GM21786 (cell line): ENCODE measurements around the gene PAX4.

Source experiments
- ATAC-seq: cut with Tn5 transposase; IDR thresholded peaks from one replicate; pipeline ENCODE4 v1.9.1; 2021; ENCODE audit not compliant: unreplicated experiment

PAX4 gene, protein sequence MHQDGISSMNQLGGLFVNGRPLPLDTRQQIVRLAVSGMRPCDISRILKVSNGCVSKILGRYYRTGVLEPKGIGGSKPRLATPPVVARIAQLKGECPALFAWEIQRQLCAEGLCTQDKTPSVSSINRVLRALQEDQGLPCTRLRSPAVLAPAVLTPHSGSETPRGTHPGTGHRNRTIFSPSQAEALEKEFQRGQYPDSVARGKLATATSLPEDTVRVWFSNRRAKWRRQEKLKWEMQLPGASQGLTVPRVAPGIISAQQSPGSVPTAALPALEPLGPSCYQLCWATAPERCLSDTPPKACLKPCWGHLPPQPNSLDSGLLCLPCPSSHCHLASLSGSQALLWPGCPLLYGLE

DNA sequence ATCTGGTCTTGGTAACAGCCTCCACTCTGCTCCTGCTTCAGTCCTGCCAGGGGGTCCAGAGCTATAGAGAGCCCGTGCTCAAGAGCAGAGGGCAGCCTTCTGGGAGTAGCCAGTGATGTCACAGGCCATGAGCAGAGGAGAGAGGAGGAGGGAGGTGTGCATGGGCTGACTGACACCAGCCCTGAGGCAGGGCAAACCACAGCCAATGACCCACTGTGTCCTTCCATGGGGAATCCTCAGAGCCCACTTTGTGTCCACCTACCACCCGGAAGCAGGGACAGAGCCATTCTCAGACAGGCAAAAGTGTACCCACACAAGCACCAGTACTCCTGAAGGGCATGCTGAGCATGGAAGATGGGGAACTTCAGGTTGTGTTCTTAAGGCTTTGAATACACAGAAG lies at the start of gene PAX4:
PAX4 (minus strand) TSS at position 101 of the 400 bp plus-strand sequence. CDS start 2,214 bp downstream, outside the sequence.
- no peak for ATAC-seq

DNA sequence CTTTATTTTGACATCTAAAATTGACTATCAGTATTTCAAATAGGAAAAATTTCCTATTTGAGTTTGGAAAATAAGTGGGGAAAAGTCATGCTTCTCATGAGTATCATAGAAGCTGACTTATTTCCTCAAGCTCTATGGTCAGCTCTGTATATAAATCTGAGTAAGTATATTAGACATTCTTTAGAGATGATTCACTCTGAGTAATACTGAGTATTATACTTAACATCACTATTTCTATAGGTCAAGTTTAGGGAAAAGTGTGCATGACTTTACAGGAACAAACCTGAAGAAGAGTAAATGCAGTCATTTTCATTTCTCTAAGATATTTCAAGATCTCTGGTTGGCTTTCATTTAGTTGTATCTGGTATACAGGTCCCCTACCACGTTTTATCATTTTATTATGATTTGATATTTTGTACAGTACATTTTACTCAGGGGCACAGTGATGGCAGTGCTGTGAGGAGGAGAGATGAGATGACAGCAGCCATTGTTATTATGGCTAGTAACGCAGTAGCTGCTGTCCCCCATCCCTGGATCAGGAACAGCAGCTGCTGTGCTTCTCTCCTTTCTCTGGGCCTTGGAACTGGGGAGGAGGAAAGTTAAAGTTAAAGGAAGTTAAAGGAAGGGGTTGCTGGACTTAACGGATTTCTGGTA lies 49.2 kb upstream of the PAX4 start:
- ATAC-seq = no peak

- no peak for ATAC-seq
Observed at GRCh38 chr7:127666602-127667001, 48.7 kb upstream of the PAX4 start.

- no peak for ATAC-seq
Observed at GRCh38 chr7:127665922-127666321, 48.0 kb upstream of the PAX4 start.

GRCh38 chr7:127658970-127659630 lies 41.2 kb upstream of the PAX4 start:
- ATAC-seq = no peak

DNA sequence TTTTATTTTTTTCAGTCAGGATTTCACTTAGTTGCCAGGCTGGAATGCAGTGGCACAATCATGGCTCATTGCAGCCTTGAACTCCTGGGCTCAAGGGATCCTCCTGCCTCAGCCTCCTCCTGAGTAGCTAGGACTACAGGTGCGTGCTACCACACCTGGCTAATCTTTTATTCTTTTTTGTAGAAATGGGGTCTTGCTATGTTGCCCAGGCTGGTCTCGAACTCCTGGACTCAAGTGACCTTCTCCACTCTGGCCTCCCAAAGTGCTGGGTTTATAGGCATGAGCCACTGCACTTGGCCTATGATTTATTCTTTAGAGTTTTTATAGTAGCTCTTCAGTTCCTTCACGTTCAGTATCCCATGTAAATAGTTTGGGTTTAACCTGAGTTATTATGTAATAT lies 39.6 kb upstream of the PAX4 start:
- ATAC-seq = no peak

- no peak for ATAC-seq
Observed at GRCh38 chr7:127655720-127656119, 37.8 kb upstream of the PAX4 start.

- no peak for ATAC-seq
Observed at GRCh38 chr7:127654404-127655394, 36.8 kb upstream of the PAX4 start.

GRCh38 chr7:127653396-127653795 lies 35.5 kb upstream of the PAX4 start:
- no peak for ATAC-seq

DNA sequence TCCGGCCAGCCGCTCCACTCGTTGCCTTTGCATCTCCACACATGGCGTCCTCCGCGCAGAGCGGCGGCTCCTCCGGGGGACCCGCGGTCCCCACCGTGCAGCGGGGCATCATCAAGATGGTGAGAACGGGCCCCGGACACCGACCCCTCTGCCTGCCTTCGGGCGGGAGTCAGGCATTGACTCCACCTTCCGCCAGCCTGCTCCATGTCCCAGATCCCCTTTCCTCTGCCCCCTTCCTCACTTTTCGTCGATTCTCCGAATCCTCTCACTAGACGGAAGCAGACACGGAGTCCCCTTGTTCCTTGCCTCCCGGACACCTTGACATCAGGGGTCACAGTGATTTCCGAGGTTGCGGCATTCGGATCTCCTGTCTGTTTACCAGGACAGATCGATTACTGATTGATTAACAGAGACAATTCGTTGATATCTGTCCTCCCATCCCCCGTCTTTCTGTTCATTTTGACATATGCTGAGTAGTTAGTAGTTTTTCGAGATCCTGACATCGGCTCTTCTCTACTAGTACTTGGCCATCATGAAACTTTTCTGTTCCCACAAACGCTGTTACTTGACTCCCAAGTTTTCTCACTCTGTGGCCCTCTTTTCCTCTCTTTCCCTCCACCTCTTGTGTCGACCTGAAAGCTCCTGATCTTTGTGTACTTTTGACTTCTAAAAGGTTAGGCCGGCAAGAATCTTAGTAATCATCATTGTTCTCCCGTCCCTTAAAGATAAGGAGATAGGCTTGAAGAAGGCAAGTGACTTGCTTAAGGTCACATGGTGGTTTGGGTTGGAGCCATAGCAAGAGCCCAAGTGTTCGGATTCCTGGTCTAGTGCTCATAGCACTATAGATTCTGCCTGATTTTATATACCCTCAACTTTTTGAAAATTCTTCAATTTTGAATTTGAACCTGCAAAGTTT lies 34.6 kb upstream of the PAX4 start:
- no peak for ATAC-seq

DNA sequence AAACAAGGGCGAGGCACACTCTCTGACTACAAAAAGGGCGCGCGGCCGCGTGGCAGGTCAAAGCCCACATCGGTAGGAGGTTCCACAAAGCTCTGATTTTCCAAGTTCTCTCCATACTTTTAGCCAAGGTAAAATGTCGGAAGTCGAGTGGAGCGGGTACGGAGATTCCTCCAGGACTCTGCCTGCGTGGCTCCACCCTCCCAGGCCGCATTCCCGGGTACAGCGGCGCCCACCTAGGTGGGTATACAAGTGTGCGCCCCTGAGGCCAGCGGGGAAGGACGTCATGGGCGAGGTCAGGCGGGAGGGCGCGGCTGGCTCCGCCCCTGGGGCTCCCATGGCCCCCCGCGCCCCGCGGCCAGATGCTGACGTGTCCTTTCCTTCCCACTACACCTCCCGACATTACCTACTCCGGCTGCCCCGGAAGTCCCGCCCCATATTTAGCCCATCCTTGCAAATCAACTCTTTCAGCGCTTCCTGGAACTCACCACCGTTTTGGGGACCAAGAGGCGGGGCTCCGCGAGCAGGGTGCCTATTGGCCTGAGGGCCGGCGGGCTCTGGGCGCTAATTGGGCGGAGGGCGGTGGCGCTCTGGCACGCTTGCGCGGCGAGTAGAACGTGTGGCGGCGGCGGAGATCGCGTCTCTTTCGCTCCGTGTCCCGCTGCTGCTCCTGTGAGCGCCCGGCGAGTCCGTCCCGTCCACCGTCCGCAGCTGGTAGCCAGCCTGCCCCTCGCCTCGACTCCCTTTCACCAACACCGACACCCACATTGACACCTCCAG lies 33.8 kb upstream of the PAX4 start, which contains the start of gene SND1:
SND1 (plus strand) TSS at position 639 of the 777 bp plus-strand sequence. CDS start 180 bp downstream, outside the sequence.
- ATAC-seq = peak; percentile 94

DNA sequence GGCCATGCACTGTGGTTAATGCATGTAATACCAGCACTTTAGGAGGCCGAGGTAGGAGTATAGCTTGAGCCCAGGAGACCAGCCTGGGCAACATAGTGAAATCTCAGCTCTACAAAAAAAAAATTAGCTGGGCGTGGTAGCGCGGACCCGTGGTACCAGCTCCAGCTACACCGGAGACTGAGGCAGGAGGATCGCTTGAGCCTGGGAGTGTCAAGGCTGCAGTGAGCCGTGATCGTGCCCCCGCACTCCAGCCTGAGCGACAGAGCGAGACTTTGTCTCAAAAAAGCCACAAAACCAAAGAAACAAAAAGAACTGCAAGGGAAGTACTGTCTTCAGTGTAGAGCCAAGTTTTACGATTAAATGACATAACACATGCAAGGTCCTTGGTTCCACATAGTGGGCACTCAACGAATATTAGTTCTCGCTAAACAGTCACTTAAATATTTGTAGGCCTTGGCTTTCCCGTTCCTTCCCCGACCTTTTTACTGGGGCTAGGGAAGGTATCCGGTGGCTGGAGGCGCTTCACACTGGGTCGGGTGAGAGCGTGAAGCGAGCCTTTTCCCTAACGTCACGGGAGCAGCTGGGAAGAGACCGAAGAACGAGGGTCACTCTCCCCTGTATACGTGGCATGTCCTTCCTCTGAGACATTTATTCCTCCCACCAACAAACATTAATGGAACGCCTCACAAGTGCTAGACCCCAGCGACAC lies 33.1 kb upstream of the PAX4 start:
- ATAC-seq = no peak

DNA sequence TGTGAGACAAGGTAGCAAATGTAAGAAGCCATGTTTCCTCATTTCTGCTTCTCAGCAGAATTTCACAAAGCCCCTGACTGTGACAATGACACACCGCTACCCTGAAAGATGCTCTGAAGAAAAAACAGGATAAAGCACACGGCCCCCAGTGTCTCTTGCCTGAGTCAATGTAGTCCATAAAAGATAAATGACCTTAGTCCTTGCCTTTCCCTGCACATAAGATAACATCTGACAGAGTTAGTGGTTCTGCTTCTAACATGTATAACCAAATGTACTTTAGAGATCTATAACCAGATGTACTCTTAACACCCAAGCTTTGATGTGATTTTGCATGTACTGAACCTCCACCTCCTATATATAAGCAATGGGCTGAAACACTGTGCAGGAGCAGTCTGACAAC lies 31.0 kb upstream of the PAX4 start:
- no peak for ATAC-seq

GRCh38 chr7:127647636-127648035 lies 29.7 kb upstream of the PAX4 start:
- ATAC-seq = no peak

DNA sequence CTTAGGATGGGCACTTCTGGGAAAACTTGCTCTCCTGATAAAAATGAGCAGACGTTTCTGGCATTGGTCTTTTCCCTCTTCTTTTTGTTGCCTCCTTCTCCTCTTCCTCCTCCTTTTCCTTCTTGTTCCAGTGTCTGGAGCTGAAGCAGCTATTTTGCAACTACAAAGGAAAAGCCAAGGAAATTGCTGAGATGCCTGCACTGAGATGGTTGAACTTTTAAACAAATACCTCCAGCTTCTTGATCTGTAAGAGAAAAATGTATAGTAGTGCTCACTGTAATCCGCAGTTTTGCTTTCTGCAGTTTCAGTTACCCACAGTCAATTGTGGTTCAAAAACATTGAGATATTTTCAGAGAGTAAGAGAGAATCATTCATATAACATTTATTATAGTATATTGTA lies 26.5 kb upstream of the PAX4 start:
- no peak for ATAC-seq

DNA sequence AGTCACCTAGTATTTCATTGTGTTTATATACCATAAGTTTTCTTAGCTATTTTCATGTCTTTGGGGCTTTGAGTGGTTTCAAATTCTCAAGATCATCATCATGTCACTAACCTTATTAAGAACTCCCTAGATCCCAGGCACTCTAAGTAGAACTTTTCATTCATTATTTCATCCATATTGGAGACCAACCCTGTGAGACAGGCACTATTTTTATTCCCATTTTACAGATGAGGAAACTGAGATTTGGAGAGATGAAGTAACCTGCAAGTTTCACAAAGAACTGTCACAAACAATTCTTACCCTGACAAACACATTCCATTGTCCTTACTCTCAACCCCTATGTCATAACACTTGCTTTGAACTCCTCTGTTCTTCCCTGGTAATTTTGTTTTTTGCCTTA lies 20.3 kb upstream of the PAX4 start:
- no peak for ATAC-seq

DNA sequence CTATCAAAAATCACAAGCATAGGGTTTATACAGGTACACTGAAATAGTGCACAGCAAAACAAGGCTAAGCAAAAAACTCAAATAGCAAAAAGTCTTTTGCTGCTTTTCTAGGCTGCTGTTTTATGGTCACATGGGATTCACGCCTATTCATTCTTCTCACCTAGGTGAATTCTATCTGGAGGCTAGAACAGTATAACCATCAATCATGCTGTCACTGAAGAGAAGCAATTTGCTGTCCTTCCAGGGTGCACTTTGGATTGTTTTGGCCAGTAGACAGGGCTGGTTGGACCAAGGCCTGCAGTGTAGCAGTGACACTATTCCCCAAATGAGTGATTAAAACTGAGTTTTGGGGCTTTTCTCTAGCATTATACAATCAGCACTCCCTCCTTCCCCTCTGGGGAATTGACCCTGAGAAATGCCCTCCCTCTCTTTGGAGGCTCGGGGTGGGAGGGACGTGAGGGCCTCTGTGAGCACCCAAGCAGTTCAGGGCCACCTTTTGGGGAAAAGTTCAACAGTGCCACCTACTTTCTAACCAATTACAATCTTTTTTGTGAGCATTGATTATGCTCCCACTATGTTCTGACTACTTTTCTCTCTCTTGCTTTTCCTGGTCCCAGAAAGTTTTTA lies 17.8 kb upstream of the PAX4 start:
- ATAC-seq = peak; percentile 69
